Tibial nerve (tissue), 4 donors: ENCODE data around the gene TUBB3.

Source experiments
- EP300 ChIP-seq, 2 donors: sonication (generic); formaldehyde crosslinking; IDR thresholded peaks; one replicate each; pipeline ENCODE4 v1.6.1; 2017; ENCODE audit warnings: antibody characterized with exemption in 2 of 2, mild to moderate bottlenecking in 1 of 2
- POLR2A ChIP-seq, 2 donors: fragments of 450-650 bp; IDR thresholded peaks; one replicate each; pipeline ENCODE4 v1.6.1; 2017; ENCODE audit warnings: antibody characterized with exemption in 2 of 2, mild to moderate bottlenecking in 2 of 2, moderate library complexity in 2 of 2
- TF ChIP-seq, protein P1 (sequence below), 5 experiments: fragments of 200-600 bp in 3 of 5; fragments of 450-650 bp in 2 of 5; sonication (generic) in 3 of 5; IDR thresholded peaks; one replicate each; pipeline ENCODE4 v1.5.1; 2016 to 2019; ENCODE audit warnings: antibody characterized with exemption in 5 of 5, mild to moderate bottlenecking in 3 of 5, moderate library complexity in 2 of 5

DNA sequence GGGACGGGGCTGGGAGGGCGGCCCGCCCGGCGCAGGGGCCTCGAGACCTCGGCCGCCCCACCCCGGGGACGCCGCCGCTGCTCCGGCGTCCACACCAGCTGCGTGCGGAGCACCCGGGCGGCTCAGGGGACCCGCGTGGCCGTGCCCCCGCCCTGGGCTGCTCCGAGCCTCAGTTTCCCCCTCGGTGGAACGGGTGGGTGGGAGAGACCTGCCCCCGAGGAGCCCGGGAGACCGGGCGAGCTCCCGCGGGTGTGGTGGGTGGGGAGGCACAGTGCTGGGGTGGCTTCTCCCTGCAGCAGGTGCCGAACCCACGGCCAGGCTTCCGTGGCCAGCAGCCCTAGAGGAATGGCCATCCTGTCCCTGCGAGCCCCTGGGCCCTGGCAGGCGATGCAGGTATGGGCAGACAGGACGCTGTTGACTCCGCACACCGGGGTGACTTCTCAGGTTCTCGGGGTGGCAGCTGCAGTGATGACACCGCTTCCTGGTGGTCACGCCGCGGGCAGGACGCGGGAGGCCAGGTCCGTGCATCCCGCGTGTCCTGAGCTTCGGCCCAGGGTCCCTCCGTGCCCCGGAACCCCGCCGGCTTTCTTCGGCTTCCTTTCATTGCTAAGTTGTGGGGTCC, 26.1 kb downstream of the TUBB3 start:
- no peak for TF ChIP-seq EP300 (IDR thresholded peaks at IDR 0.05)
- no peak for TF ChIP-seq POLR2A (IDR thresholded peaks at IDR 0.05)
- TF ChIP-seq, protein P1, sequence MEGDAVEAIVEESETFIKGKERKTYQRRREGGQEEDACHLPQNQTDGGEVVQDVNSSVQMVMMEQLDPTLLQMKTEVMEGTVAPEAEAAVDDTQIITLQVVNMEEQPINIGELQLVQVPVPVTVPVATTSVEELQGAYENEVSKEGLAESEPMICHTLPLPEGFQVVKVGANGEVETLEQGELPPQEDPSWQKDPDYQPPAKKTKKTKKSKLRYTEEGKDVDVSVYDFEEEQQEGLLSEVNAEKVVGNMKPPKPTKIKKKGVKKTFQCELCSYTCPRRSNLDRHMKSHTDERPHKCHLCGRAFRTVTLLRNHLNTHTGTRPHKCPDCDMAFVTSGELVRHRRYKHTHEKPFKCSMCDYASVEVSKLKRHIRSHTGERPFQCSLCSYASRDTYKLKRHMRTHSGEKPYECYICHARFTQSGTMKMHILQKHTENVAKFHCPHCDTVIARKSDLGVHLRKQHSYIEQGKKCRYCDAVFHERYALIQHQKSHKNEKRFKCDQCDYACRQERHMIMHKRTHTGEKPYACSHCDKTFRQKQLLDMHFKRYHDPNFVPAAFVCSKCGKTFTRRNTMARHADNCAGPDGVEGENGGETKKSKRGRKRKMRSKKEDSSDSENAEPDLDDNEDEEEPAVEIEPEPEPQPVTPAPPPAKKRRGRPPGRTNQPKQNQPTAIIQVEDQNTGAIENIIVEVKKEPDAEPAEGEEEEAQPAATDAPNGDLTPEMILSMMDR (IDR thresholded peaks at IDR 0.05): no peak
